GM21723 (cell line): Measurements from ENCODE around the gene SPG21.
"Not testable (repeated sequence)": the region's sequence is repeated elsewhere in the genome, so short reads cannot be mapped to it uniquely, and the experiment has no call there.

Experiments
- ATAC-seq: cut with Tn5 transposase; IDR thresholded peaks from one replicate; pipeline ENCODE4 v1.9.1; 2021; ENCODE audit warnings: mild to moderate bottlenecking, moderate library complexity; ENCODE audit not compliant: unreplicated experiment

The SPG21 gene, protein sequence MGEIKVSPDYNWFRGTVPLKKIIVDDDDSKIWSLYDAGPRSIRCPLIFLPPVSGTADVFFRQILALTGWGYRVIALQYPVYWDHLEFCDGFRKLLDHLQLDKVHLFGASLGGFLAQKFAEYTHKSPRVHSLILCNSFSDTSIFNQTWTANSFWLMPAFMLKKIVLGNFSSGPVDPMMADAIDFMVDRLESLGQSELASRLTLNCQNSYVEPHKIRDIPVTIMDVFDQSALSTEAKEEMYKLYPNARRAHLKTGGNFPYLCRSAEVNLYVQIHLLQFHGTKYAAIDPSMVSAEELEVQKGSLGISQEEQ

DNA sequence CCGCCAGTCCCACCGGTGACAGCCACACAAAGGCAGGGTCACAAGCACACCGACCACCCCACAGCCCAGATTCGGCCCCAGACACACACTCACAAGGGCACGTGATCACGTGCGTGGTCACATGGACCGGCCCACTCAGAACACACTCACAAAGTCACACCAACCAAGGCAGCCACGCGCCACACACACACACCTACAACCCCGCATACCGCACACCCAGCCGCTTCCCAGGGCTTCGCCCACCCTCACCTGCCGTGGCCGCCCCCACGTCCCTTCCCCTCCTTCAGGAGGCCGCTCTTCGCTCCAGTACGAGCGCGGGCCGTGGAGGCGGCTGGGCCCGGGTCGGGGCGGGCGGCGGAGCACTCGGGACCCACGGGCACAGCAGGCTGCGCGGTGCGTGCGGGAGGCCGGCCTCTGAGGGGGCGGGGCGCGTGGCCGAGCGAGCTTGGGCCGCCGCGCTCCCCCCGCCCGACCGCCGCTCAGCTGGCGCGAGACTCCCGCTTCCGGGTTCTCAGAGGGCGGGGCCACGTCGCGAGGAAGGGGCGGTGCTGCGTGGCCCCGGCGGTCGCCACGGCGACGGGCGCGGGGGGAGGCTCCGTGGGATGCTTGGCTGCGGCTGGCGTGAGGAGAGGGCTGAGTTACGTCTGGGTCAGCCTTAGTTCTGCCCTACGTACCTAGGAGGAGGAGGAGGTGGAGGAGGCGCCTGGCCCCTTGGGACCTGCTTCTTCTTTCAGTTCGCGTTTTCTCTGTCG lies at the start of gene SPG21:
Gene SPG21, minus strand, starts transcription at position 499 of the 752 bp plus-strand sequence. CDS start 6,345 bp downstream, outside the sequence.
- ATAC-seq, result peak; percentile 93

DNA sequence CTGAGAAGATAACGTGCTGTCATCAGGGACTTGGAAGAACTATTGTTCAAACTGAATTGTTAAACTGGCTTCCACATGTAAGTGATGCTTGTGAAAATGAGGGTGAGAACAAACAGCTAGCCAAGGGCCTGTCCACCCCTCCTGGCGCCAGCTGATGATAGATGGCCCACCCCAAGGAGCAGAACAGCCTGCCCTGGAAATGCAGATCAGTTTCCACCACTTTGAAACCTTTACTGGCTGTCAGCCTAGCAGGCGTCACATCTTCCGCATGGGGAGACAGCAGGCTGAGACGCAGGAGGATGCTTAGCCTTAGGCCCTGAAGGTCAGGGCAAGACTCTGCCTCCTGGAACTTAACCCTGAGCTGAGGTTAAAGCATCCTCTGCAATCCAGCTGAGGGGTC lies 49.1 kb upstream of the SPG21 start:
- ATAC-seq, result no peak

DNA sequence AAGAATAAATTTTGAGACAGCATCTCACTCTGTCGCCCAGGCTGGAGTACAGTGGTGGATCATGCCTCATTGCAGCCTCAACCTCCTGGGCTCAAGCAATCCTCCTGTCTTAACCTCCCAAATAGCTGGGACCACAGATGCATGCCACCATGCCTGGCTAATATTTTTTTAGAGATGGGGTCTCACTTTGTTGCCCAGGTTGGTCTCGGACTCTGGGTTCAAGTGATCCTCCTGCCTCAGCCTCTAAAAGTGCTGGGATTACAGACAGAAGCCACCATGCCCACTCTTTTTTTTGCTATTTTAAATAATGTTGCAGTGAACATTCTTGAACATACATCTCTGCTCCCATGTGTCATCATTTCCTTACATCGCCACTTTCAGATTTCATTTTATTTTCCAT lies 48.7 kb upstream of the SPG21 start:
- ATAC-seq, result no peak

DNA sequence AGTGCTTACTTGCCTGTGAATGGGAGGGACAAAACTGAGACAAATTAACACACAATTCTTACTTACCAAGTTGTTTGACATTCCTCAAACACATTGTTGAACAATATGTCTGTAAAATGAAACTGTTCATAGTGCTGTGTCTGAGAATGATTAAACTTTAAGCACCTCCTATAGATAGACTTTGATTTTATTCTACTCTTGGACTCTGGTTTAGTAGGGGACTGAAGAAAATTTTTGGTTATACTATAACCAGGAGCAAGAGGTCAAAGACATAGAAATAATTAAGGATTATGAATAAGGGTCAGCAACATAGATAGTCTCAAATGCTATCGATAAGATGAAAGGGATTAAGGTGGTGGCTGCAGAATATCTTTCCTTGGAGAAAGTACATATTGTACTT lies 47.6 kb upstream of the SPG21 start:
- no peak for ATAC-seq

DNA sequence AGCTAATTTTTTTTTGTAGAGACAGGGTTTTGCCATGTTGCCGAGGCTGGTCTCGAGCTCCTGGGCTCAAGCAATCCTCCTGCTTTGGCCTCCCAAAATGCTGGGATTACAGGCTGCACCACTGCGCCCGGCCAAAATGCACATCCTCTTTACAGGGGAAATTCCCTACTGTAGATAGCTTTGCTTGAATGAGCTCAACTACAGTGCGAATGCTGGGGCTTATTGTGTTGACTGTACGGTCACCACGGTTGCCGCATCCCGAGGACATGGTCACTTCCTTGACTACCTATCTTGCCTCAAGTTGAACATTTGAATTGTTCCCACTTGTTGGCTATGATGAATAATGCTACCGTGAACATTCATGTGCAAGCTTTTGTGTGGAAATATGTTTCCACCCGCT lies 45.0 kb upstream of the SPG21 start:
- ATAC-seq, result no peak

DNA sequence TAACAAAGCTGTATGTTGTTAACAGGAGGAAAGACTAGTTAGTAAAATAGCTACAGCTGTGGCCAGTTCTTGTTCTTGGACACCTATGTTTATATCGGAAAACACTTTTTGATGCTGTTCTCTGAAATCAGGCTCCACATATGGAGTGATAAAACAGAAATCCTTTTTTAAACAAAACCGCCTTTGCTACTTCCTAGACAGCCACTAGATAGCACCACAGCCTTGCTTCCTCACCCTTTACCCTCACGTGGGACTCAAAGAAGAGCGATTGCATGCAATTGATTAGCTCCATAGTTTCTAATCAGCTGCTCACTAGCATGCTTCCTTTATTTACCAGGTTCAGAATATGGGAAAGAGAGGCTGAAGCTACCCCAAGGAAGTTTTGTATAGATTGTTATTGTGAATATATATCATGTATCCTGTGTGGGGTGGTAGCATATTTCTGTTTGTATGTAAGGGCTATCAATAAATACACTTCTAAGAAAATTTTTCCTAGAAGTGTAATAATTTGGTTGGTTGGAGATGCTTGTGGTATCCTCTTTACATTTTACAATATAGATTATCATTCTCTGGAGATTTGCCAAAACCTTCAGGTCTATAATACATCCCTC lies 44.0 kb upstream of the SPG21 start:
- no peak for ATAC-seq

DNA sequence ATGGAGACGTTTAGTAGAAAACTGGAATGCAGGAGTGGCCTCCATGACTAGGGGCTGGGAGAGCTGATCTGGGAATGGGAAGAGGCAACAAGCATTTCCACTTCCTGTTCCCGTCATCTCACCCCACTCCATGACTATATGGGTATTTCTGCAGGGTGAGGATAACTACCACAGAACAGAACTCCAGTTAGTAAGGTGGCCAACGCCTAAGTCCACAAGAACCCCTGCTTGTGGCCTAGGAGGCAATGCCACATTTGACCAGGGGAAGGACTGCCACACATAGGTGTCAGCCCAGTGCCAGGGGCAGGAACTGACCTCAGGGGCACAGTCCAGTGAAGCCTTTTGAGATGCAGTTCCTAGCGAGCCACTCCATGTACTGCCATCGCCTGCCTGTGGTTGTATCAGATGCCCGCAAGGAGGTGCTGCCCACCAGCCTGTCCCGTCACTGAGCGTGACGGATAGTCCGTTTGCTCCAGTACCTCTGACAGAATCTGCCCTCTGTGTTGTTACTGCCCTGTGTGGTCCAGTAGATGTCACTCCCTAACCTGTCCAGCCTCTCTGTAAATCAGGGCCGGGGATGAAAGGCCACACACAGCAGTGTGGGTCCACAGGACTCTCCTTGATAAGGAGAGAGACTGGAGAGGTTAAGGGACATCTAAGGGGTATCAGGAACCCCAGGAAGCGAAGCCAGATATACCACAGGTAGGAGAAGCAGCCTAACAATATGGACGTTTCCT lies 43.3 kb upstream of the SPG21 start:
- ATAC-seq, result no peak

DNA sequence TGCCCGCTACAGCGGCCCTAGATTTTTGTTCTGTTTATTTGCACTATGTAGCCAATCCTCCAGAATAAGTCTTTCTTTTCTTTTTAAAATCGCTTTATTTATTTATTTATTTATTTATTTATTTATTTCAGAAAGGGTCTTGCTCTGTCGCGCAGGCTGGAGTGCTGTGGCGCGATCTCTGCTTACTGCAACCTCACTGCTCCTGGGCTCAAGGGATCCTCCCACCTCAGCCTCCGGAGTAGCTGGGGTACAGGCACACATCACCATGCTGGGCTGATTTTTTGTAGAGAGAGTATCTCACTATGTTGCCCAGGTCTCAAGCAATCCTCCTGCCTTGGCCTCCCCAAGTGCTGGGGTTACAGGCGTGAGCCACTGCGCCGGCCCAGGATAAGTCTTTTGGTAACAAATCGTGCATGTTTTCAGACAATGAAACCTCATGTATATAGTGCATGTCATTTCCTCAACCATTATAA lies 40.1 kb upstream of the SPG21 start:
- ATAC-seq, result no peak

DNA sequence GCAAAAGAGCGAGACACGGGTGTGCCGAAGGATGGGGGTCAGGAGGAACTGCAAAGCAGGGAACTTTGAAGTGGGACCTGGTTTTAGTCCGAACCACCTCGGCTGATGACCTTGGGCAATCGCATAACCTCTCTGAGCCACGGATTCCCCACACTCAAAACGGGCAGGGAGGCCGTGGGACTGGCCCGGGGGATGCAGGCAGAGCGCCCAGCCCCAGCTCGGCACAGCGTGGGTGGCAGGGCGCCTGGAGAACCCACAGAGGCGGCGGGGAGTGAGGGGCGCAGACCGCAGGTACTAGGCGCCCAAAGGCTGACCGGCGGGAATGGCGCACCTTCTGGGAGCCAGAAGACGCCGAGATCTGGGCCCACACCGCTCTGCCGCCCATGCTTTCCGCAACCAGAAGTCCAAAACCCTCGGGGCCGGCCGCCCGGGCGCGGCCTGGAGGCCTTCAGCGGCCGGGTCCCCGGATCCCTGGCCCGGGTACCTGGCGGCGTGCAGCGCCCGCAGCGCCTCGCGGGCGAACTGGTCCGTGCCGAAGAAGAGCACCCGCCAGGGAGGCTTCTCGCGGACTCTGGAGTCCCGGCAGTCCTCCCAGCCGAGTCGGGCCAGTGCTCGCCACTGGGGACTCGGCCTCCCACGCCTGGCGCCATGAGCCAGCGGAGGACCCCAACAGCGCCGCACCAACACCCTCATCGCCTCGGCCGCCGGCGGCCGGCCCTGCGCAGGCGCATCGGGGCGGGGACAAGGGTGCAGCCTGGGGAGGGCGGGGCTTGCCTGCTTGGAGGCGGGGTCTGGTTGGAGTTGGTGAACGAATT lies 39.4 kb upstream of the SPG21 start, which contains the start of gene MTFMT:
Gene MTFMT, minus strand, starts transcription at position 719 of the 815 bp plus-strand sequence. Its CDS starts 26 bp downstream, at position 693.
- ATAC-seq, result peak; percentile 72

DNA sequence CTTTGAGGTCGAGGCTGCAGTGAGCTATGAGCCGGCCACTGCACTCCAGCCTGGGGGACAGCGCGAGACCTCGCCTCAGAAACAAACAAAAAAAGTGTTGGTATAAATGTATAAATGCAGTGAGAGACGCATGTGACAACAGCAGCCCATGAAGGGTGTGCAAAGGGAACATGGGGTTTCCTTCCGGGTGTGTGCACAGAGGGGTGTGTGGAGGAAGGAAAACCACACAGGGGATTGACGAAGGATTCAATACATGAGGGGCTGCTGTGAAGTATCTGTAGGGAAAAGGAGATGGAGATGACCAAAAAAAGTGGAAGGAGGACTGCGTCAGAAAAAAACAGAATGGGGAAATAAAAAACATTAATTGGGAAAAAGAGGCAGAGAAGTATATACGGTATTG lies 38.6 kb upstream of the SPG21 start:
- no peak for ATAC-seq

DNA sequence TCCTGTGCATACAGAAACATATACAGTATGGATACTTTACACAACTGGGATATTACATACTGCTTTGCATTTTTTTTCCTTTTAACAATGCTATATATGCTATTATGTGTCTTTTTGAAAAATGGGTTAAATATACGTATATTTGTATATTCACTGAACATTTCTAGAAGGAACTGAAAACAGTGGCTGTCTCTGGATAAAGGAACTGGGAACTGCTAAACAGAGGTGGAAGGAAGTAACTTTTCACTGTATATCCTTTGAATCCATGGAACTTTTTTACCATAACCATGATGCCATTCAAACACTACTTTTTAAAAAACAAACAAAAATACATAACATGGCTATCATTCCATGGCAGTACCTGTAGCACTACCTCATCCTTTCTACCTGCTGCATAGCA lies 37.9 kb upstream of the SPG21 start:
- ATAC-seq, result no peak

DNA sequence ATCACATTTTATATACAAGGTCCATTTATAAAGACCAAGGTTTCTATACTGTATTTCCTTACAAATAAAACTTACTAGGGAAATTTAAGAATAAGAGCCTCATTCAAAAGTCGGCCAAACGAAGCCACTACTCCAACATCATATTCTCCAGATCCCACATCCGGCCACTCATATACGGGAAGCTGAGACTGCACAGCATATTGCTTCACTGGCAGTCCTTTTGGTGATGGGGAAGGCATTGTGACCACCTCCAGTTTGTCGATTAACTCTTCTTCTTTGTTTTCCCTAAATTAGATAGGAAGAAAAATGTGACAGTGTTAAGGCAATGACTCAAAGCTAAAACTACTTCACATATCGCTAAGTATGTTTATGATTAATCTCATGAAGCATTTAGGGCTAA lies 37.0 kb upstream of the SPG21 start:
- no peak for ATAC-seq

DNA sequence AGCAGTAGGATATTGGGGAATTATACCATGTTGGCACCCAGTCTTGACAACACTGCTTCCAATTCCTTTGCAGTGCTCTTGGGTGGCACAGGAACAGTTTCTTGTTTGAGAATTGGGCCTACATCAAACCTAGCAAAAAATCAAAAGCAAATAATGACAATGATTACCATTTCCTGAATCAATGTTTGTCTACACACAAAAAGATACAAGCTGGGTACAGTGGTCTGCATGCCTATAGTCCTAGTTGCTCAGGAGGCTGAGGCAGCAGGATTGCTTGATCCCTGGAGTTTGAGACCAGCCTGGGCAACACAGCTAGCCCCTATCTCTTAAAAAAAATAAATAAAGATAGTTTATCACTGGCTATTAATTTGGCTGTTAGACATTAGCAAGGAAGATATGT lies 31.8 kb upstream of the SPG21 start:
- no peak for ATAC-seq

DNA sequence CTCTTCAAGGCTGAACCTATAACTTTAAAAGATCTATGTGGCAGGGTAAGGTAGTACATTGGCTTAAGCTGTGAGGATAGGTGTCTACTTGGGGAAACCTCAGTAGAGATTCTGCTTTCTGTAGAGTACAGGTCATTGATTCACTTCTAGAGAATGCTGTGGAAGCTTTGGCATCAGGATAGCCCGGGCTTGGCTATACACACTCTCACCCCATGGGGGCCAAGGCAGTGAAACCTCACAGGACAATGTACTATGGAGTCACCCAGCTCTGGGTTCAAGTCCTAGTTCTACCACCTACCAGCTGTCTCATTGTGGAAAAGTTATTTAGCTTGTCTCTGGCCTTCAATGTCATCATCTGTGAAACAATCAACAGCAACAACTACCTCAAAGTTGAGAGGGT lies 30.7 kb upstream of the SPG21 start:
- no peak for ATAC-seq

DNA sequence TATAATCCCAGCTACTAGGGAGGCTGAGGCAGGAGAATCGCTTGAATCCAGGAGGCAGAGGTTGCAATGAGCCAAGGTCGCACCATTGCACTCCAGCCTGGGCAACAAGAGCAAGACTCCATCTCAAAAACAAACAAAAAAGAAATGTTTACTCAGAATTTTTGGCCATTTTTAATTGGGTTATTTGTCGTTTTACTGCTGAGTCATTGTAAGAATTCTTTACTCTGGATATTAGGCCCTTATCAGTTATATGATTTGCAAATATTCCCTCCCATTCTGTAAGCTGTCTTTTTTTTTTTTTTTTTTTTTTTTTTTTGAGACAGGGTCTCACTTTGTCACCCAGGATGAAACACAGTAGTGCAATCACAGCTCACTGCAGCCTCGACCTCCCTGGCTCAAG lies 21.5 kb upstream of the SPG21 start:
- ATAC-seq, result not testable (repeated sequence)

DNA sequence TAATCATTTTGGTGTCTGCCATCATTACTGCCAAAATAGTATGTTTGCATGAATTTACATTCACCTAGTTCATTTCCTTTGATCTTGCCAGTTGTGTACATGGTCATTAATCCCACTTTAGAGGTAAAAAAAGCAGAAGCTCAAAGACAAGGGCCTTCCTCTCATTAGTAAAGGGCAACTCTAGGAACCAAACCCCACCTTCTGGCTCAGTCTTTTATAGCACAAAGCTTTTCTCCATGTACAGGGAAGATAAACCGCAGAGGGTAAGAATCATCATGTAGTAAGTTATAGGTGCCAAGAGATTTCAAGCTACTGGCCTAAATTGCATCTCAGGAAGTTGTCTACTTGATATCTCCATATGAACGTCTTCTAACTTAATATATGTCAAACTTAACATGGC lies 19.3 kb upstream of the SPG21 start:
- ATAC-seq, result no peak

DNA sequence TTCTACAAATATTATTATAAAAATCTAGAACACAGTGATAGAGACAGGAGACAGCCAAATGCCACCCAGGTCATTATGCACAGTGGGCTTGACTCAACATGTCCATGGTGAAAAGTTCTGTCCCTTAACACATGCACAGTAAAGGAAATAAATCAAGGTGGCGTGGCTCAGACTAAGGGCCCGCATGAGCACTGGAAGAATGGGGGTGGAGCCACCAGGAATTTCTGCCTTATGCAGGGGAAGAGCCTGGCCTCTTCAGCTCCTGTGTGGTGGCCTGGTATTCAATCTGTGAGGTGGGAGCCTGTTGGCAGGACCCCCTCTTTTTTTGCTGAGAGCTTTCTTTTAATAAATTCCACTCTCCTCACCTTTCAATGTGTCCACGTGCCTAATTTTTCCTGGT lies 17.2 kb upstream of the SPG21 start:
- no peak for ATAC-seq

DNA sequence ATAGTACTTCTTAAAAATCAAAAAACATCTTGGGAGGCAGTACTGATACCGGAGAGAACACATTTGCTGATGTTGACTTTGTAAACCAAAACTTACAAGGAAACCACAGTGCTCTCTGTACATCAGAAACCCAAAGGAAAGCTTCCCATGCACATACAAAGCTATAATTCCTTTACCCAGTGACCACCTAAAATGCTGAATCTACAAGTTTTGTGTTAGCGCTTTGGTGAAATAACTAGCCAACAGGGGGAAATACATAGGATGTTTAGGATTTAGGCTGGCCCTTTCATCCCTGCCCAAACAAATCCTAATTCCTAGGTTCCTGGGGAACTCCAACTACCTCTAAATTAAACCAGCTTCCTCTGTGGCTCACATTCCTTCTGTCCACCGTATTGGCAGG lies 15.3 kb upstream of the SPG21 start:
- ATAC-seq, result no peak

DNA sequence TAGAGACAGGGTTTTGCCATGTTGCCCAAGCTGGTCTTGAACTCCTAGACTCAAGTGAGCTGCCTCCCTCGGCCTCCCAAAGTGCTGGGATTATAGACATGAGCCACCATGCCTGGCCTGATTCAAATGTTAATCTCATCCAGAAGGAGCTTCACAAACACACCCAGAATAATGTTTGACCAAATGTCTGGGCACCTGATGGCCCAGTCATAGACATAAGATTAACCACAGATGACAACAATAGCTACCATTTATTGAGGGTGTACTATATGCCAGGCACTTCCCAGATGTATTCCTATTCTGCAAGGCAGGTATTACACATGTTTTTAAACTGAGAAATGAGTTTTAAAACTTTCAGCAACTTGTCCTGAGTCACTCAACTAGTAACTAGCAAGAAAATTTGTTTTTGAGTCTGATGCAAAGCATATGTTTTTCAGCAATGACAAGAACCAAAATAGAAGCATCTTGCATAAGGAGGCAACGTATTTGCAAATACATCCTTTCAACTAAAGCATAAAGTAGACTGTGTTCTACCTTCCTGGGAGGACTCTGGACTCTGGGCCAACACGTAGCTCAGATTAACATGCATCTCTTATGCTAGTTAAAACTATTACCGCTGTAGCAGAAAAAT lies 8.1 kb upstream of the SPG21 start:
- ATAC-seq, result no peak

DNA sequence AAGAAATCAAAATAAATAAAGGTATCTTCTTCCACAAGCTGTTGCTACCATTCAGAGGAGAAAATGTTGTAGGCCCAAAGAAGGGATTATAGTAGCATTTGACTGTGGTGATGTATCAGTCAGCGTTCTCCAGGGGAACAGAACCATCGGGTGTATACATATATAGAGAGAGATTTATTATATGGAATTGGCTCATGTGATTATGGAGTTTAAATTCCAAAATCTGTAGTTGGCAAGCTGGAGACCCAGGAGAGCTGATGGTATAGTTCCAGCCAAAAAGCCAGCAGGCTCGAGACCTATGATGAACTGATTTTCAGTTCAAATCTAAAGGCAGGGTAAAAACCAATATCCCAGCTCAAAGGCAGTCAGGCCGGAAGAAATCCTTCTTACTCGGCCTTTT lies 7.4 kb upstream of the SPG21 start:
- ATAC-seq, result no peak
